Thyroid gland (tissue), 4 donors: Measurements from ENCODE around the gene KLF7. TPM values are rescaled to one million over a fixed set of nuclear protein-coding genes. Genes with fewer than 3 reads are reported as not detected.

Experiments
- DNase-seq, 2 donors: peaks; one replicate each; pipeline ENCODE4 v3.0.0-alpha.2; 2019
- H3K27ac ChIP-seq, 3 donors: fragments of 200-600 bp; sonication (generic); 1 replicate in 2 of 3; 2 replicates in 1 of 3; pipeline ENCODE4 v1.5.1; 2016 to 2019; ENCODE audit warnings: mild to moderate bottlenecking in 1 of 3, moderate library complexity in 1 of 3
- H3K27me3 ChIP-seq: fragments of 200-600 bp; sonication (generic); one replicate; pipeline ENCODE4 v1.5.1; 2019
- H3K36me3 ChIP-seq, 2 donors: fragments of 200-600 bp; sonication (generic); one replicate each; pipeline ENCODE4 v1.5.1; 2016 to 2019
- H3K4me1 ChIP-seq, 2 donors: fragments of 200-600 bp; sonication (generic); one replicate each; pipeline ENCODE4 v1.5.1; 2017 to 2019
- H3K4me3 ChIP-seq, 3 donors: fragments of 200-600 bp; sonication (generic); replicated peaks in 1 of 3; 1 replicate in 2 of 3; 2 replicates in 1 of 3; pipeline ENCODE4 v1.5.1; 2016; ENCODE audit warnings: mild to moderate bottlenecking in 1 of 3
- H3K9me3 ChIP-seq: fragments of 200-600 bp; sonication (generic); one replicate; pipeline ENCODE4 v1.5.1; 2017
- POLR2A ChIP-seq, 2 donors: fragments of 450-650 bp; IDR thresholded peaks; one replicate each; pipeline ENCODE4 v1.6.1; 2017; ENCODE audit warnings: antibody characterized with exemption in 2 of 2, mild to moderate bottlenecking in 2 of 2, moderate library complexity in 1 of 2
- WGBS, 2 donors: methylation state at CpG; one replicate each; pipeline ENCODE4 v1.1.5; 2017; 5-methylcytosine and 5-hydroxymethylcytosine counted together
- intact Hi-C: fragments of 100-400 bp; cut with DNase I; formaldehyde crosslinking; loops from one replicate; pipeline ENCODE4 v1.15.1; 2023
- total RNA-seq, 4 donors: library from RNA; depleted of rRNA; stranded (reverse); fragments of >200 nt; gene quantifications; one replicate each; pipeline ENCODE4 v1.2.3, GENCODE V29; 2016
- TF ChIP-seq, protein P1 (sequence below), 6 experiments: fragments of 200-600 bp in 3 of 6; fragments of 450-650 bp in 3 of 6; sonication (generic) in 3 of 6; IDR thresholded peaks; one replicate each; pipeline ENCODE4 v1.5.1; 2016 to 2019; ENCODE audit warnings: antibody characterized with exemption in 6 of 6, mild to moderate bottlenecking in 2 of 6, inconsistent platforms in 1 of 6, moderate library complexity in 1 of 6

Gene KLF7
- total RNA-seq, 4 donors from 2014 or later: 19.4 to 29.5 (median 25.6) TPM

DNA sequence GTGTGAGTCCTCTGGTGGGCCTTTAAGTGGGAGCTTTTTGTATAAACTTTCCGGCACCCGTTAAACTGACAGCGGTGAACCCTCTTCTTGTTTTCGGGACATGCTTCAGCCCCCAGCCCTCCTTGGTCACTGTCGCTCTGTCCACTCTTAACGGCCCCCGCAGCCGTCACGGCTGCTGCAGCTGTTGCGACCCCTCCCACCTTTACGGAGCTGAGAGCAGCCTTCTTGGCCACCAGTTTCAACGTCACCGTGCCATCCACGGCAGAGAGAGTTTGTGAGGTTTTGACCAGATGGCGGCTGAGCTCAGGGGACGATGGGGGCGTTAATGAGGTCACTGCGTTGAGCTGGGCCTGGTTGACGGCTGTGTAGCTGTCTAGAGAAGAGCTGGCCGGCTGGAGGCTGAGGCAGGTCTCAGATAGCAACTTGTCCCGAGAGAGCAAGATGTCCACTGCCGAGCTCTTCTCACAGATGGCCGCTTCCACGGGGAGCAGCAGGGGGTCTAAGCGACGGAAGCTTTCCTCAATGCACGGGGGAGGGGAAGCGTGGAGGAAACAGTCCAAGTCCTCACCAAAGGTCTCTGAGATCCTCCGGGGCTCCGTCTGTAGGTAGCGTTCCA lies 41.9 kb downstream of the KLF7 start:
- Histone ChIP-seq H3K27ac (no peak overlapping the region), H3K27me3 (no peaks in the 10 kb centered on the region), H3K4me3 (no peak overlapping the region), H3K36me3 (peaks cover 9 to 10% of the 10 kb centered on the region in 2 donors), H3K9me3 (no peaks in the 10 kb centered on the region), H3K4me1 (peaks cover 13 to 31% of the 10 kb centered on the region in 2 donors)
- WGBS, 2 donors: 95 to 97% methylated on average over 31 of the region's 31 CpGs
- TF ChIP-seq, protein P1, sequence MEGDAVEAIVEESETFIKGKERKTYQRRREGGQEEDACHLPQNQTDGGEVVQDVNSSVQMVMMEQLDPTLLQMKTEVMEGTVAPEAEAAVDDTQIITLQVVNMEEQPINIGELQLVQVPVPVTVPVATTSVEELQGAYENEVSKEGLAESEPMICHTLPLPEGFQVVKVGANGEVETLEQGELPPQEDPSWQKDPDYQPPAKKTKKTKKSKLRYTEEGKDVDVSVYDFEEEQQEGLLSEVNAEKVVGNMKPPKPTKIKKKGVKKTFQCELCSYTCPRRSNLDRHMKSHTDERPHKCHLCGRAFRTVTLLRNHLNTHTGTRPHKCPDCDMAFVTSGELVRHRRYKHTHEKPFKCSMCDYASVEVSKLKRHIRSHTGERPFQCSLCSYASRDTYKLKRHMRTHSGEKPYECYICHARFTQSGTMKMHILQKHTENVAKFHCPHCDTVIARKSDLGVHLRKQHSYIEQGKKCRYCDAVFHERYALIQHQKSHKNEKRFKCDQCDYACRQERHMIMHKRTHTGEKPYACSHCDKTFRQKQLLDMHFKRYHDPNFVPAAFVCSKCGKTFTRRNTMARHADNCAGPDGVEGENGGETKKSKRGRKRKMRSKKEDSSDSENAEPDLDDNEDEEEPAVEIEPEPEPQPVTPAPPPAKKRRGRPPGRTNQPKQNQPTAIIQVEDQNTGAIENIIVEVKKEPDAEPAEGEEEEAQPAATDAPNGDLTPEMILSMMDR (IDR thresholded peaks at IDR 0.05): no peak
- TF ChIP-seq POLR2A (IDR thresholded peaks at IDR 0.05): no peak
- no peak for DNase-seq
- intact Hi-C loops: no loop called here

DNA sequence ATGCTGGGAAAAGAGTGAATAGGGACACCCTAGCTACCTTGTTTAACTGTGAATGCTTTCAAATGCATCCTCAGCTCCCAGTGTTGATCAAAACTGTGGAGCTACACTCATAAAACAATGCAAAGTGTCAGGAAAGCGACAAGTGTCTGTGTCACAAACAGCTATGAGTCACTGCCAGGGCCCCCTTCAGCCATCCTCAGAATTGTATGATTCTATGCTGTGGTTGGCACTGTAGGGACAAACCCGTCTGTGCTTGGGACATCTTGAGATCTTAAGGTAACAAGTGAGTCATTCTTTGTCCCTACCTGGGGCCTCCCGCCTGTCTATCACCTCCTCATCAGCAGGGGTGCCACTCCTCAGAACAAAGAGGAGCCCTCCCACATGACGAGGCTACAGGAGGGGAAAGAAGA lies 42.4 kb downstream of the KLF7 start:
- no peak overlapping the region for H3K27ac ChIP-seq
- no peaks in the 10 kb centered on the region for H3K27me3 ChIP-seq
- peaks cover 9 to 10% of the 10 kb centered on the region in 2 donors for H3K36me3 ChIP-seq
- intact Hi-C loops: no loop called here
- peaks cover 13 to 31% of the 10 kb centered on the region in 2 donors for H3K4me1 ChIP-seq
- no peak for DNase-seq
- no peaks in the 10 kb centered on the region for H3K9me3 ChIP-seq
- TF ChIP-seq, protein P1 (IDR thresholded peaks at IDR 0.05): no peak
- no peak for TF ChIP-seq POLR2A (IDR thresholded peaks at IDR 0.05)
- H3K4me3 ChIP-seq: no peak overlapping the region
- WGBS, 2 donors: 81 to 86% methylated on average over 4 of the region's 4 CpGs

DNA sequence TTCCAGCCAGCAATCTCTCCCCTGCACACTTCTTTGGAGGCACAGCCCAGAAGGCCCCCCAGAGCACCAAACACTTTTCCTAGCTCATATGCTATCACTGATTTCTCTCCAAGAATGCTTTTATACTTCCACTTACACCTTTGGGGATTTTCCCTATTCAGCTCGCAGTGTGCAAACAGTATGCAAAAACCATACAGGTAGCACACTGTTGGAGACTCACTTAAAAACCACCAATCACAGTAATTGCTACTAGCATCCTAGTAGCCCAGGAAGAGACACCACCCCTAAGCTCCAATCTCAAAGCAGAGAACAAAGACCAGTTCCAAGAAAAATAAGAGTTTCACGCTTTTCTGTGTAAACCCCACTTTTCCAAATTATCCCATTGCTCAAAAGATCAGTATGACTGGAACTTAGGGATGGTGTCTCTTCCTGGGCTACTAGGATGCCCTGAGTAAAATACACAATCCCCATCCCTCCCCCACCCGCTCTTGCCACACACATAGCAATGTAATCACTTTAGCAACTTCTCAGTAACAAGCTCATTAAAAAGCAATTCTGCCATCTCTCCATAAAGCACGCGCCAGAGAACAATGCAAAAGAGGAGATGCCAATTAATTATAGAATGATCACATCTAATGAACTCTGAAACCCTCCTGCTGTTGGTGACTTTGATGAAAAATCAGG lies 43.0 kb downstream of the KLF7 start:
- peak overlapping the region in 1 of 3 donors; percentile 42 for H3K27ac ChIP-seq
- no peak overlapping the region for H3K4me3 ChIP-seq
- DNase-seq: no peak
- intact Hi-C loops: no loop called here
- no peaks in the 10 kb centered on the region for H3K27me3 ChIP-seq
- H3K4me1 ChIP-seq: peaks cover 13 to 31% of the 10 kb centered on the region in 2 donors
- no peaks in the 10 kb centered on the region for H3K9me3 ChIP-seq
- WGBS, 2 donors: 89 to 92% methylated on average over 5 of the region's 5 CpGs
- H3K36me3 ChIP-seq: peaks cover 9 to 10% of the 10 kb centered on the region in 2 donors
- TF ChIP-seq POLR2A (IDR thresholded peaks at IDR 0.05): no peak
- TF ChIP-seq, protein P1 (IDR thresholded peaks at IDR 0.05): no peak

DNA sequence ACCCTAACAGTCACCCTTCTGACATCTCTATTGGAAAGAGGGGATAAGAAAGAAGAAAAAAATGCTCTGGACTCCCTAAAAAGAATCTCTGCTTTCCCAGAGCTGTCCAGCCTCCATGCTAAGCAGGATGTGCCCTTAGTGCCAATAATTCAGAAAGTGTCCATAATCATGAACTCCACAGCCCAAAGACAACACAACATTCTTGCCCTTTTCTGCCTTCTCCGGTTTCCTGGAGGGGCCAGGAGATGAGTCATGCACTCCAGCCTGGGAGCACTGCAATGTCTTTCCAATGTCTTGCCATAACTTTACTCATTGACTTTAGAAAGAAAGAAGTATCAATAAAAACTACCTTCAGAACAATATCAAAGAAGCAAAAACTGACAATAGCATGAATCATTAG lies 44.0 kb downstream of the KLF7 start:
- 14 to 24% methylated on average over 1 of the region's 1 CpG for WGBS, 2 donors
- H3K4me1 ChIP-seq: peaks cover 13 to 31% of the 10 kb centered on the region in 2 donors
- intact Hi-C loops: no loop called here

More for the DNA sequence above, 44.0 kb downstream of the KLF7 start:
- no peak overlapping the region for H3K4me3 ChIP-seq
- H3K27me3 ChIP-seq: no peaks in the 10 kb centered on the region
- no peaks in the 10 kb centered on the region for H3K9me3 ChIP-seq
- H3K27ac ChIP-seq: peak overlapping the region in 2 of 3 donors; percentile 13 to 42
- TF ChIP-seq POLR2A (IDR thresholded peaks at IDR 0.05): no peak
- TF ChIP-seq, protein P1 (IDR thresholded peaks at IDR 0.05): no peak
- peak; percentile 42 to 58 for DNase-seq
- peaks cover 9 to 10% of the 10 kb centered on the region in 2 donors for H3K36me3 ChIP-seq
